Fibroblast of the aortic adventitia (primary cell): ENCODE measurements around the gene RABEP1. TPM values are rescaled to one million over a fixed set of nuclear protein-coding genes. Genes with fewer than 3 reads are reported as not detected.
"Not testable (repeated sequence)": the region's sequence is repeated elsewhere in the genome, so short reads cannot be mapped to it uniquely, and the experiment has no call there.

Experiments
- DNase-seq: peaks from one replicate; pipeline ENCODE4 v3.0.0-alpha.2; 2010; ENCODE audit warnings: low read depth
- H3K4me3 ChIP-seq: 2 replicates; pipeline ENCODE4 v1.5.1; 2011; ENCODE audit warnings: low read depth, mild to moderate bottlenecking, control low read depth, low read length, moderate library complexity
- total RNA-seq: library from RNA; depleted of rRNA; stranded (reverse); fragments of >200 nt; gene quantifications from 2 replicates; pipeline ENCODE4 v1.2.3, GENCODE V29; 2012; ENCODE audit warnings: low replicate concordance
- TF ChIP-seq, protein P1 (sequence below): IDR thresholded peaks from 2 replicates; pipeline ENCODE4 v1.5.1; 2011; ENCODE audit warnings: mild to moderate bottlenecking, low read length, control low read depth, inconsistent platforms; ENCODE audit not compliant: insufficient read depth

RABEP1 gene
- total RNA-seq, 1 donor: 43.5 TPM

DNA sequence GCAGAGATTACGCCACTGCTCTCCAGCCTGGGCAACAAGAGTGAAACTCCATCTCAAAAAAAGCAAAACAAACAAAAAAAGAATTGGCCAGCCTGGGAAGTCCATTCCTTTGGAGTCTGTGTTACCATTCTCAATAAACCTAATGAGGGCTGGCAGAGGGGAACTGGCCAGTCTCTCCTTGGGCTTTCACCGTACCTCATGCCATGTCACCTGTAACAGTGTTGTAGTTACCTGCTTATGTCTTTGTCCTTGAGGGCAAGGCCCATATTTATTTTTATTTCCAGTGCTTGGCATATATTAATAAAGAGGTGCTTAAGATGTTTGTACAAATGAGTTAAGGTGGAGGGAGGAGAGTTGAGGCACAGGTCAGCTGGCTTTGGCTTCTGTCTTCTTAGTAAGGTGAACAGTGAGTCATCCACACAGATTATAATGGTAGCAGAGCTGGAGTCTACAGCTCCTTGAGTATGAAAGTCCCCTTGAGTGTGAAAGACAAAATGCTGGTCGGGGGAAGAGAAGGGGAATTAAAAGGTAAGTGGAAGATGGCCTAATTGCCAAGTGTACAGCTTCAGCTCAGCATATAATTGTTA, 148.4 kb downstream of the RABEP1 start:
- no peak for DNase-seq
- TF ChIP-seq, protein P1, sequence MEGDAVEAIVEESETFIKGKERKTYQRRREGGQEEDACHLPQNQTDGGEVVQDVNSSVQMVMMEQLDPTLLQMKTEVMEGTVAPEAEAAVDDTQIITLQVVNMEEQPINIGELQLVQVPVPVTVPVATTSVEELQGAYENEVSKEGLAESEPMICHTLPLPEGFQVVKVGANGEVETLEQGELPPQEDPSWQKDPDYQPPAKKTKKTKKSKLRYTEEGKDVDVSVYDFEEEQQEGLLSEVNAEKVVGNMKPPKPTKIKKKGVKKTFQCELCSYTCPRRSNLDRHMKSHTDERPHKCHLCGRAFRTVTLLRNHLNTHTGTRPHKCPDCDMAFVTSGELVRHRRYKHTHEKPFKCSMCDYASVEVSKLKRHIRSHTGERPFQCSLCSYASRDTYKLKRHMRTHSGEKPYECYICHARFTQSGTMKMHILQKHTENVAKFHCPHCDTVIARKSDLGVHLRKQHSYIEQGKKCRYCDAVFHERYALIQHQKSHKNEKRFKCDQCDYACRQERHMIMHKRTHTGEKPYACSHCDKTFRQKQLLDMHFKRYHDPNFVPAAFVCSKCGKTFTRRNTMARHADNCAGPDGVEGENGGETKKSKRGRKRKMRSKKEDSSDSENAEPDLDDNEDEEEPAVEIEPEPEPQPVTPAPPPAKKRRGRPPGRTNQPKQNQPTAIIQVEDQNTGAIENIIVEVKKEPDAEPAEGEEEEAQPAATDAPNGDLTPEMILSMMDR: no peak
- no peak overlapping the region for H3K4me3 ChIP-seq

DNA sequence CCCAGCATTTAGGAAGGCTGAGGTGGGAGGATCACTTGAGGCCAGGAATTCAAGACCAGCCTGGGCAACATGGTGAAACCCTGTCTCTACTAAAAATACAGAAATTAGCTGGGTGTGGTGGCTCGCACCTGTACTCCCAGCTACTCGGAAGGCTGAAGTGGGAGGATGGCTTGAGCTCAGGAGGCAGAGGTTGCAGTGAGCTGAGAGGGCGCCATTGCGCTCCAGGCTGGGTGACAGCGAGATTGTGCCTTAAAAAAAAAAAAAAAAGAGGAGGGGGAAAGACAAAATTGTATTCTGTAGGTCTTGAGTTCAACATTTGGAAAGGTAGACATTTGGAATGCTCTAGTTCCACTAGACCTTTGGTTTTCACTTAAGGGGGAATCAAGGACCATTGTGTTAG, 149.2 kb downstream of the RABEP1 start:
- DNase-seq, H3K4me3 ChIP-seq: not testable (repeated sequence)

DNA sequence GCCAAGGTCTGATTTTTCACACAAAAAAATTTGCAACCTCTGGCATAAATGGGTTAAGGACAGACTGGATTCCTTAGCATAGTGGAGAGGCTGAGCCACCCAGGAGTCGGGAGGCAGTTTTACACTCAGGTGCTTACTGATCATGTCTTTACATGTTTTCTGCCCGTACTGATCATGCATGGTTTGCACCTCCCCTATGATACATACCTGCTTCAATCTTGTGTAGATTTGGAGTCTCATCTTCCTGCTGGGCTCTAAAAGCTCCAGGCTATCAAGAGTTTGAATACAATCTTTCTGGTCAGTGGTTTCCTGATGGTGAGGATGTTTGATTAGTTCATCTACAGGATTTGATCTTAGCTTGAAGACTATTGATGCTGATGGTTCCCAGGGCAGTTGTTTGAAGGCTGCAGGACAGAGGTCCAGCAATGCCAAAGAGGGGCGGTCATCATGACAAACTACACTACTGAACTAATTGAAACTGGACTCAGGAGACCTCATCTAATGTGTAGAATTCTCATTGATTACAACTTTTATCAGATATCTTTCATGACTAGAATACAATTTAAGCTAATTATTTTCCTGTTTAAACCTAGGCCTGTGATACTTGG, 150.0 kb downstream of the RABEP1 start:
- no peak overlapping the region for H3K4me3 ChIP-seq
- DNase-seq: no peak
- TF ChIP-seq, protein P1: no peak

DNA sequence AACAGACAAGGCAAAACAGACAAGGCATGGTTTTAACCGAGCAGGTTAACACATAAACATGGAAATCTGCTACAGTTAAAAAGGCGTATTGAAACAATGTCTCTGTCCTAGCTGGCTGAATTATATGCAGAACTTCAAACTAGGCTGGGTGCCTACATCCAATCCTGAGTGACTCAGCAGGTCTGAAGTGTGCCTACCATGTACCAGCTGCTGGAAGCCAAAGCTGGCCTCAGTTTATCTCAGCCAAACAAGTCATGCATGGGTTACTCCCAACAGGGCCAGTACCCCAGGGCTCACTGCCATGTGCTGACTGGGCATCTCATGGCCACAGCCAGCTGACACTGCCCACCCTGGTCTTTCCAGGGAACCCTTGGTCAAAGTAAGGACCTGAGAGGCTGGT, 152.9 kb downstream of the RABEP1 start:
- TF ChIP-seq, protein P1: no peak
- H3K4me3 ChIP-seq: no peak overlapping the region
- DNase-seq: no peak

Other genes starting within 250 kb of the RABEP1 start
- 0.09 and 0.25 TPM in 2 replicates for gene SLC52A1, start 246.9 kb upstream of the RABEP1 start, total RNA-seq
- gene ZFP3, start 203.8 kb upstream of the RABEP1 start, total RNA-seq: 0.74 and 1.4 TPM in 2 replicates
- gene ZNF232, start 170.4 kb upstream of the RABEP1 start, total RNA-seq: 4.5 and 6.4 TPM in 2 replicates
- not detected in 2 replicates for gene USP6, start 166.3 kb upstream of the RABEP1 start, total RNA-seq
- gene ZNF594, start 90.4 kb upstream of the RABEP1 start, total RNA-seq: 4.7 and 7.6 TPM in 2 replicates
- gene SCIMP, start 47.4 kb upstream of the RABEP1 start, total RNA-seq: not detected in 2 replicates
- gene NUP88, start 137.4 kb downstream of the RABEP1 start, total RNA-seq: 27.0 and 106 TPM in 2 replicates
- gene RPAIN, start 137.9 kb downstream of the RABEP1 start, total RNA-seq: 31.2 and 41.9 TPM in 2 replicates
- gene C1QBP, start 156.9 kb downstream of the RABEP1 start, total RNA-seq: 189 and 204 TPM in 2 replicates
- gene DHX33, start 186.7 kb downstream of the RABEP1 start, total RNA-seq: 6.5 and 11.7 TPM in 2 replicates
- 11.2 and 45.6 TPM in 2 replicates for gene DERL2, start 203.9 kb downstream of the RABEP1 start, total RNA-seq
- 7.4 and 22.8 TPM in 2 replicates for gene MIS12, start 204.3 kb downstream of the RABEP1 start, total RNA-seq